Right lobe of liver (tissue), 6 donors: ENCODE measurements around the gene STH. TPM values are rescaled to one million over a fixed set of nuclear protein-coding genes. Genes with fewer than 3 reads are reported as not detected.

ENCODE experiments used
- ATAC-seq, 4 donors: fragments of 200-7000 bp; cut with Tn5 transposase; one replicate each; pipeline ENCODE4 v1.9.1; 2020; ENCODE audit warnings: mild to moderate bottlenecking in 4 of 4, moderate library complexity in 4 of 4
- DNase-seq, 3 donors: peaks; one replicate each; pipeline ENCODE4 v3.0.0-alpha.2; 2020
- H3K27ac ChIP-seq, 3 donors: fragments of 200-600 bp; one replicate each; pipeline ENCODE4 v1.8.0; 2022
- H3K27me3 ChIP-seq, 2 donors: fragments of 200-600 bp; one replicate each; pipeline ENCODE4 v1.8.0; 2022
- H3K36me3 ChIP-seq, 4 donors: fragments of 200-600 bp; sonication (generic) in 1 of 4; one replicate each; pipeline versions ENCODE4 v1.5.1 to v1.8.0; 2017 to 2022; ENCODE audit warnings: control low read depth in 1 of 4
- H3K4me1 ChIP-seq, 4 donors: fragments of 200-600 bp; sonication (generic) in 1 of 4; one replicate each; pipeline versions ENCODE4 v1.5.1 to v1.8.0; 2017 to 2022; ENCODE audit warnings: control low read depth in 1 of 4
- H3K4me3 ChIP-seq, 3 donors: fragments of 200-600 bp; one replicate each; pipeline ENCODE4 v1.8.0; 2022
- H3K9me3 ChIP-seq, 4 donors: fragments of 200-600 bp; sonication (generic) in 1 of 4; one replicate each; pipeline versions ENCODE4 v1.5.1 to v1.8.0; 2017 to 2022; ENCODE audit warnings: control low read depth in 1 of 4
- POLR2A ChIP-seq: fragments of 450-650 bp; IDR thresholded peaks from one replicate; pipeline ENCODE4 v1.6.1; 2017; ENCODE audit warnings: antibody characterized with exemption, mild to moderate bottlenecking
- WGBS: methylation state at CpG from one replicate; pipeline ENCODE4 v1.1.6; 2018; ENCODE audit warnings: low coverage, low lambda C conversion rate; ENCODE audit not compliant: insufficient coverage; ENCODE audit errors: missing lambda C conversion rate; 5-methylcytosine and 5-hydroxymethylcytosine counted together
- intact Hi-C, 2 donors: fragments of 100-400 bp; cut with DNase I; formaldehyde crosslinking; loops; one replicate each; pipeline versions ENCODE4 v1.11.2 to v1.14.1; 2022
- total RNA-seq, 6 experiments: library from RNA; depleted of rRNA in 2 of 6; stranded (reverse); fragments of >200 nt in 2 of 6; fragmentation: NEBNext Ultra II Directional in 3 of 6; extraction: Animal tissue kit (Norgen Biotek cat#: 25700) in 3 of 6; gene quantifications; one replicate each; pipeline versions ENCODE4 v1.1.0 to v1.2.4, GENCODE V29; 2016 to 2023
- TF ChIP-seq, protein P1 (sequence below), 4 donors: fragments of 200-600 bp in 3 of 4; fragments of 450-650 bp in 1 of 4; IDR thresholded peaks; one replicate each; pipeline versions ENCODE4 v1.5.1 to v1.8.0; 2016 to 2022; ENCODE audit warnings: antibody characterized with exemption in 4 of 4, mild to moderate bottlenecking in 2 of 4
- donor health status: DM: no; HTN: yes; CAD: no.
- donor health status: DM: no; HTN: no; CAD: no.
- donor health status: DM: no; HTN: no; CAD: no.
- donor health status: DM: no; HTN: yes; CAD: no.
- donor health status: DM: no; HTN: yes; CAD: no.

The STH gene
- total RNA-seq, 6 experiments from 2014 or later: not detected

GRCh38 chr17:45969726-45970125 is 29.3 kb upstream of the STH start:
- 61% methylated on average over 2 of the region's 2 CpGs for WGBS
- Histone ChIP-seq H3K27ac (no peak overlapping the region), H3K36me3 (no peaks in the 10 kb centered on the region), H3K9me3 (no peaks in the 10 kb centered on the region), H3K4me1 (no peaks in the 10 kb centered on the region), H3K4me3 (no peak overlapping the region), H3K27me3 (no peaks in the 10 kb centered on the region)
- TF ChIP-seq, protein P1, sequence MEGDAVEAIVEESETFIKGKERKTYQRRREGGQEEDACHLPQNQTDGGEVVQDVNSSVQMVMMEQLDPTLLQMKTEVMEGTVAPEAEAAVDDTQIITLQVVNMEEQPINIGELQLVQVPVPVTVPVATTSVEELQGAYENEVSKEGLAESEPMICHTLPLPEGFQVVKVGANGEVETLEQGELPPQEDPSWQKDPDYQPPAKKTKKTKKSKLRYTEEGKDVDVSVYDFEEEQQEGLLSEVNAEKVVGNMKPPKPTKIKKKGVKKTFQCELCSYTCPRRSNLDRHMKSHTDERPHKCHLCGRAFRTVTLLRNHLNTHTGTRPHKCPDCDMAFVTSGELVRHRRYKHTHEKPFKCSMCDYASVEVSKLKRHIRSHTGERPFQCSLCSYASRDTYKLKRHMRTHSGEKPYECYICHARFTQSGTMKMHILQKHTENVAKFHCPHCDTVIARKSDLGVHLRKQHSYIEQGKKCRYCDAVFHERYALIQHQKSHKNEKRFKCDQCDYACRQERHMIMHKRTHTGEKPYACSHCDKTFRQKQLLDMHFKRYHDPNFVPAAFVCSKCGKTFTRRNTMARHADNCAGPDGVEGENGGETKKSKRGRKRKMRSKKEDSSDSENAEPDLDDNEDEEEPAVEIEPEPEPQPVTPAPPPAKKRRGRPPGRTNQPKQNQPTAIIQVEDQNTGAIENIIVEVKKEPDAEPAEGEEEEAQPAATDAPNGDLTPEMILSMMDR (IDR thresholded peaks at IDR 0.05): no peak
- no peak for ATAC-seq
- no peak for DNase-seq
- intact Hi-C loops: no loop called here

- intact Hi-C loops: no loop called here
- no peaks in the 10 kb centered on the region for H3K9me3 ChIP-seq
- H3K4me1 ChIP-seq: no peaks in the 10 kb centered on the region
- 100% methylated on average over 1 of the region's 3 CpGs for WGBS
- no peaks in the 10 kb centered on the region for H3K27me3 ChIP-seq
- no peaks in the 10 kb centered on the region for H3K36me3 ChIP-seq
- H3K27ac ChIP-seq: no peak overlapping the region
- ATAC-seq (no peak), DNase-seq (no peak)
- TF ChIP-seq, protein P1 (IDR thresholded peaks at IDR 0.05): no peak
- TF ChIP-seq POLR2A: no peak
- no peak overlapping the region for H3K4me3 ChIP-seq
These were observed 28.4 kb upstream of the STH start for GRCh38 chr17:45970659-45971058.

DNA sequence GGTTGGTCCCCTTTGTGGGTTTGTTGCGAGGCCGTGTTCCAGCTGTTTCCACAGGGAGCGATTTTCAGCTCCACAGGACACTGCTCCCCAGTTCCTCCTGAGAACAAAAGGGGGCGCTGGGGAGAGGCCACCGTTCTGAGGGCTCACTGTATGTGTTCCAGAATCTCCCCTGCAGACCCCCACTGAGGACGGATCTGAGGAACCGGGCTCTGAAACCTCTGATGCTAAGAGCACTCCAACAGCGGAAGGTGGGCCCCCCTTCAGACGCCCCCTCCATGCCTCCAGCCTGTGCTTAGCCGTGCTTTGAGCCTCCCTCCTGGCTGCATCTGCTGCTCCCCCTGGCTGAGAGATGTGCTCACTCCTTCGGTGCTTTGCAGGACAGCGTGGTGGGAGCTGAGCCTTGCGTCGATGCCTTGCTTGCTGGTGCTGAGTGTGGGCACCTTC is 27.3 kb upstream of the STH start:
- ATAC-seq: no peak
- no peak for TF ChIP-seq POLR2A
- TF ChIP-seq, protein P1 (IDR thresholded peaks at IDR 0.05): no peak
- no peak overlapping the region for H3K4me3 ChIP-seq
- no peaks in the 10 kb centered on the region for H3K4me1 ChIP-seq
- no peak overlapping the region for H3K27ac ChIP-seq
- H3K36me3 ChIP-seq: no peaks in the 10 kb centered on the region
- no peaks in the 10 kb centered on the region for H3K27me3 ChIP-seq
- no peak for DNase-seq
- intact Hi-C loops: no loop called here
- no peaks in the 10 kb centered on the region for H3K9me3 ChIP-seq
- no CpG with 5 or more reads among the region's 14 CpGs for WGBS

GRCh38 chr17:45972531-45972930 is 26.5 kb upstream of the STH start:
- intact Hi-C loops: no loop called here
- Histone ChIP-seq H3K4me3 (no peak overlapping the region), H3K4me1 (no peaks in the 10 kb centered on the region), H3K27ac (no peak overlapping the region), H3K9me3 (no peaks in the 10 kb centered on the region), H3K27me3 (no peaks in the 10 kb centered on the region), H3K36me3 (no peaks in the 10 kb centered on the region)
- TF ChIP-seq, protein P1 (IDR thresholded peaks at IDR 0.05): no peak
- no peak for TF ChIP-seq POLR2A
- WGBS: 62% methylated on average over 3 of the region's 3 CpGs
- DNase-seq (no peak), ATAC-seq (no peak)
